ENCODE results near the gene CEP85L. TPM values are rescaled to one million over a fixed set of nuclear protein-coding genes. Genes with fewer than 3 reads are reported as not detected.
A peak's percentile ranks its signal among the peaks of the same experiment; 100 is the strongest.

The CEP85L gene
- total RNA-seq, 1 donor from 2014 or later, result 3.3 TPM

GRCh38 chr6:118591897-118592296 is 59.5 kb downstream of the CEP85L start:
- Histone ChIP-seq H3K36me3 (ENCODE audit: control insufficient read depth, insufficient read depth, low read length) (no peaks in the 10 kb centered on the region), H3K4me3 (ENCODE audit: low read depth, low read length) (no peak overlapping the region), H3K27me3 (ENCODE audit: control insufficient read depth, insufficient read depth, low read length) (no peaks in the 10 kb centered on the region)
- DNase-seq (ENCODE audit: low read depth), result no peak
- TF ChIP-seq CTCF (IDR thresholded peaks at IDR 0.05; ENCODE audit: insufficient read depth, low read length, poor library complexity, severe bottlenecking), result no peak

- no peak for TF ChIP-seq CTCF (IDR thresholded peaks at IDR 0.05; ENCODE audit: insufficient read depth, low read length, poor library complexity, severe bottlenecking)
- no peaks in the 10 kb centered on the region for H3K27me3 ChIP-seq (ENCODE audit: control insufficient read depth, insufficient read depth, low read length)
- H3K36me3 ChIP-seq (ENCODE audit: control insufficient read depth, insufficient read depth, low read length), result no peaks in the 10 kb centered on the region
- DNase-seq (ENCODE audit: low read depth), result no peak
- H3K4me3 ChIP-seq (ENCODE audit: low read depth, low read length), result no peak overlapping the region
These were observed 61.6 kb downstream of the CEP85L start for GRCh38 chr6:118589649-118590365.

GRCh38 chr6:118589186-118589585 is 62.2 kb downstream of the CEP85L start:
- Histone ChIP-seq H3K4me3 (ENCODE audit: low read depth, low read length) (no peak overlapping the region), H3K27me3 (ENCODE audit: control insufficient read depth, insufficient read depth, low read length) (no peaks in the 10 kb centered on the region), H3K36me3 (ENCODE audit: control insufficient read depth, insufficient read depth, low read length) (no peaks in the 10 kb centered on the region)
- DNase-seq (ENCODE audit: low read depth), result no peak
- TF ChIP-seq CTCF (IDR thresholded peaks at IDR 0.05; ENCODE audit: insufficient read depth, low read length, poor library complexity, severe bottlenecking), result no peak

- Histone ChIP-seq H3K27me3 (ENCODE audit: control insufficient read depth, insufficient read depth, low read length) (no peaks in the 10 kb centered on the region), H3K36me3 (ENCODE audit: control insufficient read depth, insufficient read depth, low read length) (no peaks in the 10 kb centered on the region), H3K4me3 (ENCODE audit: low read depth, low read length) (no peak overlapping the region)
- TF ChIP-seq CTCF (IDR thresholded peaks at IDR 0.05; ENCODE audit: insufficient read depth, low read length, poor library complexity, severe bottlenecking), result no peak
- DNase-seq (ENCODE audit: low read depth), result no peak
These were observed 62.8 kb downstream of the CEP85L start for GRCh38 chr6:118588626-118589025.

- DNase-seq (ENCODE audit: low read depth), result peak; percentile 10
- no peak for TF ChIP-seq CTCF (IDR thresholded peaks at IDR 0.05; ENCODE audit: insufficient read depth, low read length, poor library complexity, severe bottlenecking)
- H3K27me3 ChIP-seq (ENCODE audit: control insufficient read depth, insufficient read depth, low read length), result no peaks in the 10 kb centered on the region
- H3K36me3 ChIP-seq (ENCODE audit: control insufficient read depth, insufficient read depth, low read length), result no peaks in the 10 kb centered on the region
- H3K4me3 ChIP-seq (ENCODE audit: low read depth, low read length), result no peak overlapping the region
These were observed 64.5 kb downstream of the CEP85L start for GRCh38 chr6:118586746-118587485.

Data from kidney epithelial cell (primary cell).